ENCODE measurements around the gene CHEK2. TPM values are rescaled to one million over a fixed set of nuclear protein-coding genes. Genes with fewer than 3 reads are reported as not detected.

Gene CHEK2
- total RNA-seq, 2 experiments from 2014 or later = 15.4 to 17.3 TPM

- intact Hi-C loops (cut with micrococcal nuclease) = no loop called here
- POLR2A ChIA-PET = interaction anchor here (0.7 to 4.4 kb wide), 9 partner anchors 9 to 499 kb away, joined by 3 to 55 read pairs (median 3); partner anchors contain the start of gene XBP1
- Mint-ChIP-seq H3K27me3 (no peaks in the 10 kb centered on the region), H3K27ac (peak within 1 kb of the TSS; percentile 93), H3K36me3 (ENCODE audit: low read depth) (peaks cover 20% of the 10 kb centered on the region), H3K9me3 (no peaks in the 10 kb centered on the region), H3K4me3 (peak within 1 kb of the TSS; percentile 91), H3K4me1 (ENCODE audit: low read depth) (peaks cover 22% of the 10 kb centered on the region)
- DNase-seq (peak; percentile 97), ATAC-seq (peak; percentile 95)
- peak; percentile 44 for TF ChIP-seq CTCF (IDR thresholded peaks at IDR 0.05)
- CTCF ChIA-PET = interaction anchor here (0.7 to 2.9 kb wide), 13 partner anchors 13 to 172 kb away, joined by 3 to 18 read pairs (median 4); partner anchors contain the start of gene XBP1
Measured at GRCh38 chr22:28772633-28773460, 31.2 kb upstream of the CHEK2 start, which contains the start of gene CCDC117. TSS of gene CCDC117 (plus strand) at chr22:28772695. CDS start at chr22:28772850, 155 bp downstream.

- Mint-ChIP-seq H3K9me3 (no peaks in the 10 kb centered on the region), H3K4me3 (no peak overlapping the region), H3K36me3 (ENCODE audit: low read depth) (peaks cover 19% of the 10 kb centered on the region), H3K4me1 (ENCODE audit: low read depth) (peaks cover 22% of the 10 kb centered on the region), H3K27ac (no peak overlapping the region), H3K27me3 (no peaks in the 10 kb centered on the region)
- ChIA-PET POLR2A (no interaction called here), CTCF (interaction anchor here (1.5 to 2.5 kb wide), 2 partner anchors 28 to 40 kb away, joined by 3 to 7 read pairs; no protein-coding TSS in a partner anchor)
- intact Hi-C loops (cut with micrococcal nuclease) = no loop called here
- DNase-seq (no peak), ATAC-seq (no peak)
- no peak for TF ChIP-seq CTCF (IDR thresholded peaks at IDR 0.05)
Measured at GRCh38 chr22:28771195-28771791, 29.7 kb upstream of the CHEK2 start.

GRCh38 chr22:28769394-28770085 is 27.9 kb upstream of the CHEK2 start:
- Mint-ChIP-seq H3K36me3 (ENCODE audit: low read depth) (peaks cover 7% of the 10 kb centered on the region), H3K4me1 (ENCODE audit: low read depth) (peaks cover 9% of the 10 kb centered on the region), H3K4me3 (no peak overlapping the region), H3K9me3 (no peaks in the 10 kb centered on the region), H3K27ac (no peak overlapping the region), H3K27me3 (no peaks in the 10 kb centered on the region)
- DNase-seq (no peak), ATAC-seq (no peak)
- CTCF ChIA-PET = interaction anchor here (0.9 kb wide), 1 partner anchor 18 kb away, joined by 3 read pairs; no protein-coding TSS in a partner anchor
- no peak for TF ChIP-seq CTCF (IDR thresholded peaks at IDR 0.05)
- intact Hi-C loops (cut with micrococcal nuclease) = no loop called here
- POLR2A ChIA-PET = no interaction called here

DNA sequence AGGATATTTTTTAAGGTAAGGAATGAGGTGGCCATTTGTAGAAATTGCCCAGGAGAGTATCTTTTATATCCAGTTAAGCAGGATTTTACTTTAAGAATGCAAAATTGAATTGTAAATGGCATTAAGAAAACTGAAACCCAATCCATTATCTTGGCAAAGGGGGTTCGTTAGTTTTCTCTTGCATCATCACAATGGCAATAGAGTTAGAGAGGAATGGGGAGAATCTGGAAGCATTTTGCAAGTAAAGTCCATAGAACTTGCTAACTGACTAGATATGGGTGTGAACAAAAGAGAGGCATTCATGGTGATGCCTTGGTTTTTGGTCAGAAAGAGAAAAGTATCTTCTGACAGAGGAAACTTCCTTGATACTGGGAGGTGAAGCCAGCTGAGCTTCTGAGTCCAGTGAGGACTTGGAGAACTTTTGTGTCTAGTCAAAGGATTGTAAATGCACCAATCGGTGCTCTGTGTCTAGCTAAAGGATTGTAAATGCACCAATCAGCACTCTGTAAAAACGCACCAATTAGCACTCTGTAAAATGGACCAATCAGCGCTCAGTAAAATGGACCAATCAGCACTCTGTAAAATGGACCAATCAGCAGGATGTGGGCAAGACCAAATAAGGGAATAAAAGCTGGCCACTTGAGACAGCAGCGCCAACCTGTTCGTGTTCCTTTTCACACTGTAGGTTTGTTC is 27.2 kb upstream of the CHEK2 start:
- ChIA-PET POLR2A (interaction anchor here (0.6 kb wide), 1 partner anchor 8 kb away, joined by 3 read pairs; no protein-coding TSS in a partner anchor), CTCF (no interaction called here)
- ATAC-seq (no peak), DNase-seq (peak; percentile 13)
- peaks cover 6% of the 10 kb centered on the region for H3K36me3 Mint-ChIP-seq (ENCODE audit: low read depth)
- no peaks in the 10 kb centered on the region for H3K27me3 Mint-ChIP-seq
- peaks cover 7% of the 10 kb centered on the region for H3K4me1 Mint-ChIP-seq (ENCODE audit: low read depth)
- no peak for TF ChIP-seq CTCF (IDR thresholded peaks at IDR 0.05)
- no peak overlapping the region for H3K27ac Mint-ChIP-seq
- no peaks in the 10 kb centered on the region for H3K9me3 Mint-ChIP-seq
- intact Hi-C loops (cut with micrococcal nuclease) = no loop called here
- H3K4me3 Mint-ChIP-seq = no peak overlapping the region
